ENCODE data around the gene VKORC1.

The VKORC1 gene

DNA sequence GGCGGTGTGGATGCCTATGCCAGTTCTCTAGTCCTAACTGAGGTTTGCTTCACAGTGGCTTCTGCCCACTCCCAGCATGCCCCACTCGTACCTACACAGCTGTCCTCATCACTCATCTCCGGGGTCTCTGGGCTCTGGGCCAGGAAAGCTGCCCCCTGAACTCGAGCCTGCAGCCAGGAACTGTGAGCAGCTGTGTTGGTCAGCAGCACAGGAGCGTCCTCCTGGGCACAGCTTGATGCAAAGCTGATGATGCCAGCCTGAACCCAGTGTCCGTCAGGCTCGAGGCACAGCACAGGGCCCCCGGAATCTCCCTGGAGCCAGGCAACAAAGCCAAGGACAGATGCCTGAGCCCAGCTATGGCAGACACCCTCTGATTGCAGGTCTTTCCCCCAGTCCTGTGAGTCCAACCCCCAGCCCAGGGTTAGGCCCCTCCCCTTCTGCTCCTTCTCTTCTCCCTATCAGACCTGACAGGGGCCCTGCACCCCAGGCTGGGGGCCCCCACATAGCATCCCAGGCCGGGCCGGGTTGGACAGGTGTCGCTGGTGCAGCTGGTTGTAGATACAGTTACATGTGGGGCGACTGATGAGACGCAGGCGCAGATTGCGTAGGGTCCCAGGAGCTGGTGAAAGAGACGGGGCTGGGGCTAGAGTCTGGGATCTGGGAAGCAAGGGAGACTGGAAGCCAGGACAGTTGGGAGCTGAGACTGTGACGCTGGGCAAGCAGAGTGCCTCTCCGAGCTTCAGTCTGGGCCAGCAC is 8.5 kb downstream of the VKORC1 start:
- TF ChIP-seq, protein P1, sequence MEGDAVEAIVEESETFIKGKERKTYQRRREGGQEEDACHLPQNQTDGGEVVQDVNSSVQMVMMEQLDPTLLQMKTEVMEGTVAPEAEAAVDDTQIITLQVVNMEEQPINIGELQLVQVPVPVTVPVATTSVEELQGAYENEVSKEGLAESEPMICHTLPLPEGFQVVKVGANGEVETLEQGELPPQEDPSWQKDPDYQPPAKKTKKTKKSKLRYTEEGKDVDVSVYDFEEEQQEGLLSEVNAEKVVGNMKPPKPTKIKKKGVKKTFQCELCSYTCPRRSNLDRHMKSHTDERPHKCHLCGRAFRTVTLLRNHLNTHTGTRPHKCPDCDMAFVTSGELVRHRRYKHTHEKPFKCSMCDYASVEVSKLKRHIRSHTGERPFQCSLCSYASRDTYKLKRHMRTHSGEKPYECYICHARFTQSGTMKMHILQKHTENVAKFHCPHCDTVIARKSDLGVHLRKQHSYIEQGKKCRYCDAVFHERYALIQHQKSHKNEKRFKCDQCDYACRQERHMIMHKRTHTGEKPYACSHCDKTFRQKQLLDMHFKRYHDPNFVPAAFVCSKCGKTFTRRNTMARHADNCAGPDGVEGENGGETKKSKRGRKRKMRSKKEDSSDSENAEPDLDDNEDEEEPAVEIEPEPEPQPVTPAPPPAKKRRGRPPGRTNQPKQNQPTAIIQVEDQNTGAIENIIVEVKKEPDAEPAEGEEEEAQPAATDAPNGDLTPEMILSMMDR (IDR thresholded peaks at IDR 0.05), result no peak
- H3K4me2 ChIP-seq (ENCODE audit: low read length), result no peak overlapping the region
- H3K36me3 ChIP-seq (ENCODE audit: control insufficient read depth, insufficient read depth, low read length), result no peaks in the 10 kb centered on the region
- H3K79me2 ChIP-seq, result peaks cover 4% of the 10 kb centered on the region
- H3K27me3 ChIP-seq (ENCODE audit: control insufficient read depth, insufficient read depth, low read length), result no peaks in the 10 kb centered on the region
- H3K4me3 ChIP-seq (ENCODE audit: low read depth, low read length), result no peak overlapping the region
- no peak overlapping the region for H2AFZ ChIP-seq
- no peak overlapping the region for H3K27ac ChIP-seq
- no peaks in the 10 kb centered on the region for H3K9me3 ChIP-seq (ENCODE audit: control insufficient read depth, low read length)
- no peak overlapping the region for H3K9ac ChIP-seq
- H3K4me1 ChIP-seq, result no peaks in the 10 kb centered on the region

DNA sequence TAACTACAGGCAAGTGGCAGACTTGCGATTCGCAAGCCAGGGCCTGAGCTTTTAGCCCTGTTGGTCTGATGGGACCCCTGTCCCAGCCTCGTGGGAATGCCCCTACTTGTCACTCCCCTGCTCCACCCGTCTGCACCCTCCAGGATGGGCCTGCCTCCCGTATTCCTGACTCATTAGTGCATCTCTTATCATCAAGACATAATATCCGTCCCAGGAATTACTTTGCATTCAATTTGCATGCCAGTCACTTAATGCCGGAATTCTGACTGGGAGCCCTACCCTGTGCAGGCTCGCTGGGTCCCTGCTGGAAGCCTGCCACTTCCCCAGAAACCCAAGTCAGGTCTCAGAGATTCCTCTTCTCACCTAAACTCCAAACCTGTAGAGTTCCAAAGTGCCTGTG is 9.2 kb downstream of the VKORC1 start:
- H3K4me1 ChIP-seq, result no peaks in the 10 kb centered on the region
- TF ChIP-seq, protein P1 (IDR thresholded peaks at IDR 0.05), result no peak
- no peak overlapping the region for H3K27ac ChIP-seq
- no peak overlapping the region for H2AFZ ChIP-seq
- peaks cover 11% of the 10 kb centered on the region for H3K79me2 ChIP-seq
- H3K4me2 ChIP-seq (ENCODE audit: low read length), result no peak overlapping the region
- H3K36me3 ChIP-seq (ENCODE audit: control insufficient read depth, insufficient read depth, low read length), result no peaks in the 10 kb centered on the region
- no peaks in the 10 kb centered on the region for H3K9me3 ChIP-seq (ENCODE audit: control insufficient read depth, low read length)
- H3K27me3 ChIP-seq (ENCODE audit: control insufficient read depth, insufficient read depth, low read length), result no peaks in the 10 kb centered on the region
- no peak overlapping the region for H3K4me3 ChIP-seq (ENCODE audit: low read depth, low read length)
- no peak overlapping the region for H3K9ac ChIP-seq

DNA sequence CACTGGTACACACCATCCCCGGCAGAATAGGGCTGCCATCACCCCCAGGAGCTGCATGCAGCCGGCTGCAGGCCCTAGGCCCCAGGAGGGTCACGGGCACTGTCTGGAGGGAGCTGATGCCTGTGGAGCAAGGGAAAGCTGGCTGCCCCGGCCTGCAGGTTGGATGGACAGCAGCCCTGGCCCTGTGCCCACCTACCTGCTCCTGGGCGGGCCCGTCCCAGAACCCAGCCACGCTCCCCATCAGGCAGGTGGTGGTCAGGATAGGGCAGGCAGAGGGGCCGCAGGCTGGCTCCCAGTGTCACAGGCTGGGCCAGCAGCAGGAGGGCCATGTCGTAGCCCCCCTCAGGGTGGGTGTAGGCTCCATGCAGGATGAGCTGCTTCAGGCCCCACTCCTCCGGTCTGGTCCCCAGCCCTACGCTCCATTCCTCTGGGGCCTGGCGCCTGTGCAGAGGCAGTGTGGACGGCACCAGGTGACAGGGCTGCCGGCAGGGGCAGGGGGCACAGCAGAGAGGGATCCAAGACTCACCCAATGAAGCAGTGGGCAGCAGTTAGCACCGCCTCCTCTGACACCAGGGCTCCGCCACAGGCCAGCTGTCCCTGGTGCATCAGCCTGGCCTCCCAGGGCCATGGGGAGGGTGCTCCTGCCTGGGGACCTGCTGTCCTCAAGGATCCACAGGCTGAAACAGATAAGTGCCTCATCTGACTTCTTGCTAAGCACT is 9.9 kb downstream of the VKORC1 start:
- Histone ChIP-seq H3K79me2 (peaks cover 13% of the 10 kb centered on the region), H3K4me2 (ENCODE audit: low read length) (no peak overlapping the region), H3K27me3 (ENCODE audit: control insufficient read depth, insufficient read depth, low read length) (no peaks in the 10 kb centered on the region), H3K27ac (no peak overlapping the region), H3K4me3 (ENCODE audit: low read depth, low read length) (no peak overlapping the region), H3K36me3 (ENCODE audit: control insufficient read depth, insufficient read depth, low read length) (no peaks in the 10 kb centered on the region), H3K4me1 (no peaks in the 10 kb centered on the region), H2AFZ (no peak overlapping the region), H3K9ac (no peak overlapping the region), H3K9me3 (ENCODE audit: control insufficient read depth, low read length) (no peaks in the 10 kb centered on the region)
- TF ChIP-seq, protein P1 (IDR thresholded peaks at IDR 0.05), result no peak

DNA sequence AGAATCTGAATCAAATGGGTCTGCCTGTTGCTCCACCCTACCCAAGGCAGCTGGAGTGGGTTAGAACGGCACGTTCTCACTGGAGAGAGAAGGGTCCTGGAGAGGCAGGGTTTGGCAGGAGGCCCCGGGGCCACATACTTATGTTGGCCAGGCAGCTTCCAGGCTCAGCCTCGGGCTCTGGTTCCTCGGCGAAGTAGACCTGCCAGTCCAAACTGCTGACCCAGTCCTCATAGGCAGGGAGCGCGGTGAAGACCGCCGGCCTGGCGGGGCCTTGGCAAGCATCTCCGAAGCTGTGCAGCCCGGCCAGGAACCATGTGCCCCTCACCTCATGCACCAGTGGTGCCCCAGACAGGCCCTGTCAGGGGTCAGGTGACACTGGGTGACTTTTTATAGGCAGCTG is 10.6 kb downstream of the VKORC1 start:
- H3K9ac ChIP-seq, result no peak overlapping the region
- no peaks in the 10 kb centered on the region for H3K9me3 ChIP-seq (ENCODE audit: control insufficient read depth, low read length)
- peaks cover 15% of the 10 kb centered on the region for H3K79me2 ChIP-seq
- H3K27ac ChIP-seq, result no peak overlapping the region
- TF ChIP-seq, protein P1 (IDR thresholded peaks at IDR 0.05), result no peak
- H3K27me3 ChIP-seq (ENCODE audit: control insufficient read depth, insufficient read depth, low read length), result no peaks in the 10 kb centered on the region
- H3K4me3 ChIP-seq (ENCODE audit: low read depth, low read length), result no peak overlapping the region
- H2AFZ ChIP-seq, result no peak overlapping the region
- no peaks in the 10 kb centered on the region for H3K36me3 ChIP-seq (ENCODE audit: control insufficient read depth, insufficient read depth, low read length)
- no peaks in the 10 kb centered on the region for H3K4me1 ChIP-seq
- H3K4me2 ChIP-seq (ENCODE audit: low read length), result no peak overlapping the region
